ENCODE results near the gene GADL1.

- TF ChIP-seq CTCF (IDR thresholded peaks at IDR 0.05) (no peak), EP300 (IDR thresholded peaks at IDR 0.05) (no peak), POLR2A (IDR thresholded peaks at IDR 0.05) (no peak)
Observed at GRCh38 chr3:30728143-30728542, 166.3 kb downstream of the GADL1 start.
